WTC11 (cell line): ENCODE results near the gene GTF3C4. TPM values are rescaled to one million over a fixed set of nuclear protein-coding genes. Genes with fewer than 3 reads are reported as not detected.
A peak's percentile ranks its signal among the peaks of the same experiment; 100 is the strongest.
"Not testable (repeated sequence)": the region's sequence is repeated elsewhere in the genome, so short reads cannot be mapped to it uniquely, and the experiment has no call there.

Source experiments
- ATAC-seq: fragments of 200-7000 bp; cut with Tn5 transposase; 2 replicates; pipeline ENCODE4 v1.10.0; 2021; ENCODE audit warnings: mild to moderate bottlenecking, moderate library complexity
- CTCF ChIA-PET: fragments of 300-600 bp; sonication (Branson Sonifier 250); formaldehyde crosslinking; loops from one replicate; lab custom pipeline; 2021; ENCODE audit warnings: antibody characterized with exemption; lab: Charles Lee
- POLR2A ChIA-PET: fragments of 350-600 bp; sonication (Branson Sonifier 250); formaldehyde crosslinking; loops from one replicate; lab custom pipeline; 2021; ENCODE audit warnings: antibody characterized with exemption; lab: Charles Lee
- DNase-seq: peaks from one replicate; pipeline ENCODE4 v3.0.0; 2021; ENCODE audit warnings: low spot score
- H3K27ac Mint-ChIP-seq: 2 replicates; pipeline ENCODE4 v1.8.0; 2021; ENCODE audit warnings: mixed read lengths
- H3K27me3 Mint-ChIP-seq: 2 replicates; pipeline ENCODE4 v1.8.0; 2021; ENCODE audit warnings: low read depth, mild to moderate bottlenecking, moderate library complexity, mixed read lengths
- H3K36me3 Mint-ChIP-seq: 2 replicates; pipeline ENCODE4 v1.8.0; 2021; ENCODE audit warnings: mixed read lengths
- H3K4me1 Mint-ChIP-seq: 2 replicates; pipeline ENCODE4 v1.8.0; 2022; ENCODE audit warnings: mixed read lengths
- H3K4me3 Mint-ChIP-seq: 2 replicates; pipeline ENCODE4 v1.8.0; 2021; ENCODE audit warnings: mild to moderate bottlenecking, moderate library complexity, mixed read lengths
- H3K9me3 Mint-ChIP-seq: 2 replicates; pipeline ENCODE4 v1.8.0; 2021; ENCODE audit warnings: mixed read lengths
- CBFB ChIP-seq: sonication (generic); formaldehyde crosslinking; IDR thresholded peaks from 2 replicates; pipeline ENCODE4 v1.8.1; 2022; ENCODE audit warnings: mild to moderate bottlenecking, low read depth, missing genetic modification reagents
- ETV6 ChIP-seq: sonication (generic); formaldehyde crosslinking; IDR thresholded peaks from 2 replicates; pipeline ENCODE4 v1.8.1; 2022; ENCODE audit warnings: mild to moderate bottlenecking, missing genetic modification reagents
- FOXJ3 ChIP-seq: sonication (generic); formaldehyde crosslinking; IDR thresholded peaks from 2 replicates; pipeline ENCODE4 v1.9.0; 2021; ENCODE audit warnings: missing genetic modification reagents, mild to moderate bottlenecking, borderline replicate concordance
- GTF2I ChIP-seq: fragments of 250-450 bp; sonication (Bioruptor Pico); conservative IDR thresholded peaks from 2 replicates; pipeline ENCODE4 v1.4.0; 2021; ENCODE audit warnings: mild to moderate bottlenecking
- JAZF1 ChIP-seq: fragments of 250-450 bp; sonication (Bioruptor Pico); IDR thresholded peaks from 2 replicates; pipeline ENCODE4 v1.9.0; 2021; ENCODE audit warnings: moderate library complexity, mild to moderate bottlenecking, inconsistent platforms
- JUN ChIP-seq: sonication (generic); formaldehyde crosslinking; IDR thresholded peaks from 2 replicates; pipeline ENCODE4 v1.8.0; 2023; ENCODE audit warnings: mild to moderate bottlenecking, missing genetic modification reagents
- NFYB ChIP-seq: sonication (generic); formaldehyde crosslinking; conservative IDR thresholded peaks from 2 replicates; pipeline ENCODE4 v1.8.0; 2022; ENCODE audit warnings: low read depth, missing genetic modification reagents
- SOX15 ChIP-seq: fragments of 250-450 bp; sonication (Bioruptor Pico); IDR thresholded peaks from 2 replicates; pipeline ENCODE4 v1.9.0; 2021; ENCODE audit warnings: mild to moderate bottlenecking
- SP1 ChIP-seq: sonication (generic); formaldehyde crosslinking; conservative IDR thresholded peaks from 2 replicates; pipeline ENCODE4 v1.8.1; 2022; ENCODE audit warnings: missing genetic modification reagents
- ZNF219 ChIP-seq: sonication (generic); formaldehyde crosslinking; IDR thresholded peaks from 2 replicates; pipeline ENCODE4 v1.8.0; 2023; ENCODE audit warnings: missing genetic modification reagents, mild to moderate bottlenecking, borderline replicate concordance
- ZNF396 ChIP-seq: fragments of 250-450 bp; sonication (Bioruptor Pico); IDR thresholded peaks from 2 replicates; pipeline ENCODE4 v1.8.0; 2021; ENCODE audit warnings: mild to moderate bottlenecking, moderate library complexity, borderline replicate concordance
- ZNF671 ChIP-seq: fragments of 250-450 bp; sonication (Bioruptor Pico); IDR thresholded peaks from 2 replicates; pipeline ENCODE4 v1.8.0; 2021; ENCODE audit warnings: mild to moderate bottlenecking
- total RNA-seq: library from RNA; stranded (reverse); gene quantifications from 3 replicates; pipeline ENCODE4 v1.2.3, GENCODE V29; 2021
- TF ChIP-seq, protein P1 (sequence below): sonication (generic); formaldehyde crosslinking; IDR thresholded peaks from 2 replicates; pipeline ENCODE4 v1.8.0; 2023; ENCODE audit warnings: missing genetic modification reagents
- TF ChIP-seq, protein P2 (sequence below): sonication (generic); formaldehyde crosslinking; IDR thresholded peaks from 2 replicates; pipeline ENCODE4 v1.8.0; 2022; ENCODE audit warnings: mild to moderate bottlenecking, missing genetic modification reagents
- TF ChIP-seq, protein P3 (sequence below): sonication (generic); formaldehyde crosslinking; IDR thresholded peaks from 2 replicates; pipeline ENCODE4 v1.8.1; 2023; ENCODE audit warnings: mild to moderate bottlenecking, missing genetic modification reagents, moderate library complexity
- TF ChIP-seq, protein P4 (sequence below): fragments of 250-450 bp; sonication (Bioruptor Pico); IDR thresholded peaks from 2 replicates; pipeline ENCODE4 v1.9.0; 2021; ENCODE audit warnings: mild to moderate bottlenecking
- TF ChIP-seq, protein P5 (sequence below): sonication (generic); formaldehyde crosslinking; IDR thresholded peaks from 2 replicates; pipeline ENCODE4 v1.8.0; 2023; ENCODE audit warnings: missing genetic modification reagents, mild to moderate bottlenecking, borderline replicate concordance
- TF ChIP-seq, protein P6 (sequence below): fragments of 250-450 bp; sonication (Bioruptor Pico); IDR thresholded peaks from 2 replicates; pipeline ENCODE4 v1.9.0; 2021; ENCODE audit warnings: moderate library complexity, mild to moderate bottlenecking, inconsistent platforms, borderline replicate concordance

Gene GTF3C4
- total RNA-seq, 1 experiment from 2014 or later = 31.6 TPM

DNA sequence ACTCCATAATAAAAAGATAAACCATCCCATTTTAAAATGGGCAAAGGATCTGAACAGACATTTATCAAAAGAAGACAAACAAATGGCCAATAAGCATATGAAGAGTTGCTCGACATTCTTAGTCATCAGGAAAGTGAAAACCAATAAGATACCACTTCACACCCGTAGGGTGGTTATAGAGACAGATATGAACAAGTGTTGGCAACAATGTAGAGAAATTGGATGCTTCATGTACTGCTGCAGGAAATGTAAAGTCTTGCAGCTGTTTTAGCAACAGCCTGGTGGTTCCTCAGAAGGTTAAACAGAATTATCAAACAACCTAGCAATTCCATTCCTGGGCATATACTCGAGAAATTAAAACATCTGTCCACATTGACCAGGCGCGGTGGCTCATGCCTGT is 42.5 kb downstream of the GTF3C4 start (continued):
- TF ChIP-seq FOXJ3 (CRISPR knock-in tag) (no peak), JUN (CRISPR knock-in tag) (no peak), CBFB (CRISPR knock-in tag) (no peak)
- TF ChIP-seq, protein P1, sequence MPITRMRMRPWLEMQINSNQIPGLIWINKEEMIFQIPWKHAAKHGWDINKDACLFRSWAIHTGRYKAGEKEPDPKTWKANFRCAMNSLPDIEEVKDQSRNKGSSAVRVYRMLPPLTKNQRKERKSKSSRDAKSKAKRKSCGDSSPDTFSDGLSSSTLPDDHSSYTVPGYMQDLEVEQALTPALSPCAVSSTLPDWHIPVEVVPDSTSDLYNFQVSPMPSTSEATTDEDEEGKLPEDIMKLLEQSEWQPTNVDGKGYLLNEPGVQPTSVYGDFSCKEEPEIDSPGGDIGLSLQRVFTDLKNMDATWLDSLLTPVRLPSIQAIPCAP (CRISPR knock-in tag) = no peak
- TF ChIP-seq, protein P2, sequence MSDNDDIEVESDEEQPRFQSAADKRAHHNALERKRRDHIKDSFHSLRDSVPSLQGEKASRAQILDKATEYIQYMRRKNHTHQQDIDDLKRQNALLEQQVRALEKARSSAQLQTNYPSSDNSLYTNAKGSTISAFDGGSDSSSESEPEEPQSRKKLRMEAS (CRISPR knock-in tag) = no peak

DNA sequence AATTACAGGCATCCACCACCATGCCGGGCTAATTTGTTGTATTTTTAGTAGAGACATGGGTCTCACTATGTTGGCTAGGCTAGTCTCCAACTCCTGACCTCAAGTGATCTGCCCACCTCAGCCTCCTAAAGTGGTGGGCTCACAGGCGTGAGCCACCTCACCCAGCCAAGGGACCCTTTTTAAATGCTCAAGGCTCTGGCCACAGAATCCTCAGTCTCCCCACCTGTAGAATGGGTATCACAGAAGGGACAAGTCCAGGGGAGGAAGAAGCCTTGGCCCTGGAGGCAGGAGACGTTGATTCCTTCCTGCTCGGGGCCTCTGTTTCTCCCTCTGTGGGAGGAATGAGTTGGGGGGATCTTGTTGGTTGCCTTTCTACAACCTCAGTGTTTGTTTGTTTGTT is 45.7 kb downstream of the GTF3C4 start:
- Mint-ChIP-seq H3K27me3 (peaks cover 11% of the 10 kb centered on the region; the same call in 1 of the 2 replicates), H3K4me3 (no peak overlapping the region), H3K4me1 (no peaks in the 10 kb centered on the region), H3K9me3 (peaks cover 7% of the 10 kb centered on the region), H3K27ac (no peak overlapping the region), H3K36me3 (no peaks in the 10 kb centered on the region)
- no peak for TF ChIP-seq ZNF219
- TF ChIP-seq, protein P3, sequence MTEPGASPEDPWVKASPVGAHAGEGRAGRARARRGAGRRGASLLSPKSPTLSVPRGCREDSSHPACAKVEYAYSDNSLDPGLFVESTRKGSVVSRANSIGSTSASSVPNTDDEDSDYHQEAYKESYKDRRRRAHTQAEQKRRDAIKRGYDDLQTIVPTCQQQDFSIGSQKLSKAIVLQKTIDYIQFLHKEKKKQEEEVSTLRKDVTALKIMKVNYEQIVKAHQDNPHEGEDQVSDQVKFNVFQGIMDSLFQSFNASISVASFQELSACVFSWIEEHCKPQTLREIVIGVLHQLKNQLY (CRISPR knock-in tag) = no peak
- no peak for TF ChIP-seq ZNF396 (CRISPR knock-in tag)
- no peak for TF ChIP-seq JAZF1 (CRISPR knock-in tag)
- TF ChIP-seq SP1 (CRISPR knock-in tag) = no peak
- 0 out of 2 replicates have a peak, but pooled peaks have one; percentile 17 for TF ChIP-seq GTF2I (CRISPR knock-in tag)
- POLR2A ChIA-PET = no interaction called here
- CTCF ChIA-PET = no interaction called here
- ATAC-seq (no peak), DNase-seq (no peak)

DNA sequence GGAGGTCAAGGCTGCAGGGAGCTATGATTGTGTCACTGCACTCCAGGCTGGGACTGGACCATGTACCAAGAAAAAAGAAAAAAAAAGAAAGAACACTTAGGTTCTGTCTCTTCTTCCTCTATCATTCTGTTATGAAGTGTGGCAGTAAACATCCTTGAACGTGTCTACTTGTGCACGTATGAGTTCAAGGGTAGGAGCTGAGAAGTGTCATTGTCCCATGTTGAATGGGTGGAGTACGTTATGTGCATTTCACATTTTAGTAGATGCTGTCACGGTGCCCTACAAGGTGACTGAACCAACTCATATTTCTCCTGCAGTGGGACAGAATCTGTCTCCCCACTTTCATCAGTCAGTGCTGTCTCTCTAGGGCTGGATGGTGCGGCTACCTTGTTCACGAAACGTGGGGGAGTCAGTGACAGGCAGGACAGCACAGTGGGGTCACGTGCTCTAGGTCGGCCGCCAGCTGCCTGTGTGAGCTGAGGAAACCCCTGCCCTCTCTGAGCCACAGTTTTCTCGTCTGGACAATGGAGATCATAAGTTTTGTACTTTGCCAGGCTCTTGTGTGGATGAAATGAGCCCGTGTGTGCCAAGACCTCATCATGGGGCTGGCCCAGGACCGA is 47.2 kb downstream of the GTF3C4 start:
- H3K4me3 Mint-ChIP-seq = no peak overlapping the region
- no peaks in the 10 kb centered on the region for H3K4me1 Mint-ChIP-seq
- H3K36me3 Mint-ChIP-seq = no peaks in the 10 kb centered on the region
- POLR2A ChIA-PET = no interaction called here
- H3K27me3 Mint-ChIP-seq = peaks cover 11% of the 10 kb centered on the region; the same call in 1 of the 2 replicates
- CTCF ChIA-PET = no interaction called here
- peaks cover 7% of the 10 kb centered on the region for H3K9me3 Mint-ChIP-seq
- H3K27ac Mint-ChIP-seq = no peak overlapping the region
- DNase-seq (no peak), ATAC-seq (no peak)
- TF ChIP-seq FOXJ3 (CRISPR knock-in tag) (no peak), NFYB (CRISPR knock-in tag) (no peak), ETV6 (CRISPR knock-in tag) (no peak), ZNF671 (CRISPR knock-in tag) (no peak), SOX15 (CRISPR knock-in tag) (no peak)
- TF ChIP-seq, protein P4, sequence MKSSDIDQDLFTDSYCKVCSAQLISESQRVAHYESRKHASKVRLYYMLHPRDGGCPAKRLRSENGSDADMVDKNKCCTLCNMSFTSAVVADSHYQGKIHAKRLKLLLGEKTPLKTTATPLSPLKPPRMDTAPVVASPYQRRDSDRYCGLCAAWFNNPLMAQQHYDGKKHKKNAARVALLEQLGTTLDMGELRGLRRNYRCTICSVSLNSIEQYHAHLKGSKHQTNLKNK = no peak
- TF ChIP-seq, protein P5, sequence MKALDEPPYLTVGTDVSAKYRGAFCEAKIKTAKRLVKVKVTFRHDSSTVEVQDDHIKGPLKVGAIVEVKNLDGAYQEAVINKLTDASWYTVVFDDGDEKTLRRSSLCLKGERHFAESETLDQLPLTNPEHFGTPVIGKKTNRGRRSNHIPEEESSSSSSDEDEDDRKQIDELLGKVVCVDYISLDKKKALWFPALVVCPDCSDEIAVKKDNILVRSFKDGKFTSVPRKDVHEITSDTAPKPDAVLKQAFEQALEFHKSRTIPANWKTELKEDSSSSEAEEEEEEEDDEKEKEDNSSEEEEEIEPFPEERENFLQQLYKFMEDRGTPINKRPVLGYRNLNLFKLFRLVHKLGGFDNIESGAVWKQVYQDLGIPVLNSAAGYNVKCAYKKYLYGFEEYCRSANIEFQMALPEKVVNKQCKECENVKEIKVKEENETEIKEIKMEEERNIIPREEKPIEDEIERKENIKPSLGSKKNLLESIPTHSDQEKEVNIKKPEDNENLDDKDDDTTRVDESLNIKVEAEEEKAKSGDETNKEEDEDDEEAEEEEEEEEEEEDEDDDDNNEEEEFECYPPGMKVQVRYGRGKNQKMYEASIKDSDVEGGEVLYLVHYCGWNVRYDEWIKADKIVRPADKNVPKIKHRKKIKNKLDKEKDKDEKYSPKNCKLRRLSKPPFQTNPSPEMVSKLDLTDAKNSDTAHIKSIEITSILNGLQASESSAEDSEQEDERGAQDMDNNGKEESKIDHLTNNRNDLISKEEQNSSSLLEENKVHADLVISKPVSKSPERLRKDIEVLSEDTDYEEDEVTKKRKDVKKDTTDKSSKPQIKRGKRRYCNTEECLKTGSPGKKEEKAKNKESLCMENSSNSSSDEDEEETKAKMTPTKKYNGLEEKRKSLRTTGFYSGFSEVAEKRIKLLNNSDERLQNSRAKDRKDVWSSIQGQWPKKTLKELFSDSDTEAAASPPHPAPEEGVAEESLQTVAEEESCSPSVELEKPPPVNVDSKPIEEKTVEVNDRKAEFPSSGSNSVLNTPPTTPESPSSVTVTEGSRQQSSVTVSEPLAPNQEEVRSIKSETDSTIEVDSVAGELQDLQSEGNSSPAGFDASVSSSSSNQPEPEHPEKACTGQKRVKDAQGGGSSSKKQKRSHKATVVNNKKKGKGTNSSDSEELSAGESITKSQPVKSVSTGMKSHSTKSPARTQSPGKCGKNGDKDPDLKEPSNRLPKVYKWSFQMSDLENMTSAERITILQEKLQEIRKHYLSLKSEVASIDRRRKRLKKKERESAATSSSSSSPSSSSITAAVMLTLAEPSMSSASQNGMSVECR (CRISPR knock-in tag) = no peak
- TF ChIP-seq, protein P6, sequence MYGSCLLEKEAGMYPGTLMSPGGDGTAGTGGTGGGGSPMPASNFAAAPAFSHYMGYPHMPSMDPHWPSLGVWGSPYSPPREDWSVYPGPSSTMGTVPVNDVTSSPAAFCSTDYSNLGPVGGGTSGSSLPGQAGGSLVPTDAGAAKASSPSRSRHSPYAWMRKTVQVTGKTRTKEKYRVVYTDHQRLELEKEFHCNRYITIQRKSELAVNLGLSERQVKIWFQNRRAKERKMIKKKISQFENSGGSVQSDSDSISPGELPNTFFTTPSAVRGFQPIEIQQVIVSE (CRISPR knock-in tag) = no peak

DNA sequence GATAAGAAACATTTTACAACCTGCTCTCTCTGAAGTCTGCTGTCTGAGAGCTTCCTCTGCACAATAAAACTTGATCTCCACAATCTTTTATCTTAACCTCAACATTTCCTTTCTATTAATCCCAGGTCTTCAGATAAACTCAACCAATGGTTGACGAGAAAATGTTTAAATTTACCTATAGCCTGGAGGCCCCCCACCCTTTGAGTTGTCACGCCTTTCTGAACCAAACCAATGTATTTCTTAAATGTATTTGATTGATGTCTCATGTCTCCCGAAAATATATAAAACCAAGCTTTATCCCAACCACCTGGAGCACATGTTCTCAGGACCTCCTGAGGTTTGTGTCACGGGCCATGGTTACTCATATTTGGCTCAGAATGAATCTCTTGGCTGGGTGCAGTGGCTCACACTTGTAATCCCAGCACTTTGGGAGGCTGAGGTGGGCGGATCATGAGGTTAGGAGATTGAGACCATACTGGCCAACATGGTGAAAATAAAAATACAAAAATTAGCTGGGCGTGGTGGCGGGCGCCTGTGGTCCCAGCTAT is 48.2 kb downstream of the GTF3C4 start:
- H3K4me3 Mint-ChIP-seq, POLR2A ChIA-PET, DNase-seq, ATAC-seq, H3K4me1 Mint-ChIP-seq, CTCF ChIA-PET, H3K27ac Mint-ChIP-seq, H3K36me3 Mint-ChIP-seq, H3K9me3 Mint-ChIP-seq: not testable (repeated sequence)
- H3K27me3 Mint-ChIP-seq = peaks cover 10% of the 10 kb centered on the region; the same call in 1 of the 2 replicates
